ENCODE results near the gene KIF21B.

Gene KIF21B

GRCh38 chr1:201020721-201021629 is 2.5 kb downstream of the KIF21B start:
- Mint-ChIP-seq H3K4me1 (ENCODE audit: low read depth in 2 of 2) (peaks cover 58 to 75% of the 10 kb centered on the region in 2 donors), H3K9me3 (no peaks in the 10 kb centered on the region), H3K27ac (peak overlapping the region; percentile 97 to 98), H3K27me3 (no peaks in the 10 kb centered on the region), H3K4me3 (peak overlapping the region; percentile 97 to 99), H3K36me3 (ENCODE audit: insufficient read depth) (peaks cover 20% of the 10 kb centered on the region)
- DNase-seq (no peak), ATAC-seq (replicated peaks) (no peak)

GRCh38 chr1:201020040-201020591 is 3.4 kb downstream of the KIF21B start:
- Mint-ChIP-seq H3K4me1 (ENCODE audit: low read depth in 2 of 2) (peaks cover 65 to 75% of the 10 kb centered on the region in 2 donors), H3K27me3 (no peaks in the 10 kb centered on the region), H3K9me3 (no peaks in the 10 kb centered on the region), H3K27ac (peak overlapping the region; percentile 97 to 98), H3K4me3 (peak overlapping the region; percentile 97 to 99), H3K36me3 (ENCODE audit: insufficient read depth) (peaks cover 20% of the 10 kb centered on the region)
- ATAC-seq (replicated peaks) (peak; percentile 30), DNase-seq (peak; percentile 28 to 31 (median 29))

GRCh38 chr1:201019321-201019977 is 4.1 kb downstream of the KIF21B start:
- Mint-ChIP-seq H3K36me3 (ENCODE audit: insufficient read depth) (peaks cover 20% of the 10 kb centered on the region), H3K9me3 (no peaks in the 10 kb centered on the region), H3K27ac (peak overlapping the region; percentile 97 to 98), H3K27me3 (no peaks in the 10 kb centered on the region), H3K4me1 (ENCODE audit: low read depth in 2 of 2) (peaks cover 69 to 81% of the 10 kb centered on the region in 2 donors), H3K4me3 (peak overlapping the region; percentile 97 to 99)
- ATAC-seq (replicated peaks) (peak; percentile 77), DNase-seq (peak; percentile 83 to 84 (median 83))

- Mint-ChIP-seq H3K9me3 (no peaks in the 10 kb centered on the region), H3K27me3 (no peaks in the 10 kb centered on the region), H3K4me1 (ENCODE audit: low read depth in 2 of 2) (peaks cover 80 to 90% of the 10 kb centered on the region in 2 donors), H3K4me3 (peak overlapping the region; percentile 37 to 99), H3K27ac (peak overlapping the region; percentile 97 to 98), H3K36me3 (ENCODE audit: insufficient read depth) (peaks cover 20% of the 10 kb centered on the region)
- ATAC-seq (replicated peaks) (no peak), DNase-seq (no peak)
Observed at GRCh38 chr1:201017828-201018163, 5.7 kb downstream of the KIF21B start.

GRCh38 chr1:201016943-201017827 is 6.3 kb downstream of the KIF21B start:
- peak overlapping the region; percentile 37 to 99 for H3K4me3 Mint-ChIP-seq
- H3K27me3 Mint-ChIP-seq = no peaks in the 10 kb centered on the region
- ATAC-seq (replicated peaks) (no peak), DNase-seq (no peak)
- H3K9me3 Mint-ChIP-seq = no peaks in the 10 kb centered on the region
- peaks cover 20% of the 10 kb centered on the region for H3K36me3 Mint-ChIP-seq (ENCODE audit: insufficient read depth)
- H3K27ac Mint-ChIP-seq = peak overlapping the region; percentile 97 to 98
- H3K4me1 Mint-ChIP-seq (ENCODE audit: low read depth in 2 of 2) = peaks cover 78 to 90% of the 10 kb centered on the region in 2 donors

GRCh38 chr1:201016211-201016651 is 7.3 kb downstream of the KIF21B start:
- Mint-ChIP-seq H3K9me3 (no peaks in the 10 kb centered on the region), H3K4me3 (peak overlapping the region; percentile 34 to 52), H3K27me3 (no peaks in the 10 kb centered on the region), H3K27ac (peak overlapping the region; percentile 97 to 98), H3K36me3 (ENCODE audit: insufficient read depth) (peaks cover 20% of the 10 kb centered on the region), H3K4me1 (ENCODE audit: low read depth in 2 of 2) (peaks cover 78 to 91% of the 10 kb centered on the region in 2 donors)
- ATAC-seq (replicated peaks) = no peak
- DNase-seq = no peak

- DNase-seq (no peak), ATAC-seq (replicated peaks) (no peak)
- peak overlapping the region; percentile 97 to 98 for H3K27ac Mint-ChIP-seq
- H3K36me3 Mint-ChIP-seq (ENCODE audit: insufficient read depth) = peaks cover 16% of the 10 kb centered on the region
- peak overlapping the region; percentile 34 to 52 for H3K4me3 Mint-ChIP-seq
- no peaks in the 10 kb centered on the region for H3K9me3 Mint-ChIP-seq
- H3K4me1 Mint-ChIP-seq (ENCODE audit: low read depth in 2 of 2) = peaks cover 75 to 88% of the 10 kb centered on the region in 2 donors
- no peaks in the 10 kb centered on the region for H3K27me3 Mint-ChIP-seq
Observed at GRCh38 chr1:201015551-201016091, 7.9 kb downstream of the KIF21B start.

GRCh38 chr1:201014816-201015200 is 8.7 kb downstream of the KIF21B start:
- no peaks in the 10 kb centered on the region for H3K9me3 Mint-ChIP-seq

GRCh38 chr1:201013991-201014815 is 9.3 kb downstream of the KIF21B start:
- no peaks in the 10 kb centered on the region for H3K27me3 Mint-ChIP-seq
- no peaks in the 10 kb centered on the region for H3K9me3 Mint-ChIP-seq
- ATAC-seq (replicated peaks) (no peak), DNase-seq (no peak)
- H3K4me1 Mint-ChIP-seq (ENCODE audit: low read depth in 2 of 2) = peaks cover 69 to 81% of the 10 kb centered on the region in 2 donors
- H3K27ac Mint-ChIP-seq = peak overlapping the region; percentile 84 to 92
- H3K4me3 Mint-ChIP-seq = peak overlapping the region; percentile 63 to 66
- peaks cover 10% of the 10 kb centered on the region for H3K36me3 Mint-ChIP-seq (ENCODE audit: insufficient read depth)

More at GRCh38 chr1:201014816-201015200, 8.7 kb downstream of the KIF21B start:
- no peak for DNase-seq
- ATAC-seq (replicated peaks) = no peak
- Mint-ChIP-seq H3K27me3 (no peaks in the 10 kb centered on the region), H3K36me3 (ENCODE audit: insufficient read depth) (peaks cover 11% of the 10 kb centered on the region), H3K4me3 (peak overlapping the region; percentile 3 to 45), H3K4me1 (ENCODE audit: low read depth in 2 of 2) (peaks cover 70 to 81% of the 10 kb centered on the region in 2 donors), H3K27ac (peak overlapping the region; percentile 23 to 84)

- Mint-ChIP-seq H3K27ac (peak overlapping the region; percentile 69 to 92), H3K9me3 (no peaks in the 10 kb centered on the region), H3K4me3 (peak overlapping the region; percentile 63 to 66), H3K36me3 (ENCODE audit: insufficient read depth) (peaks cover 10% of the 10 kb centered on the region), H3K4me1 (ENCODE audit: low read depth in 2 of 2) (peaks cover 70 to 79% of the 10 kb centered on the region in 2 donors), H3K27me3 (no peaks in the 10 kb centered on the region)
- DNase-seq (no peak), ATAC-seq (replicated peaks) (peak; percentile 75)
Observed at GRCh38 chr1:201013031-201013485, 10.5 kb downstream of the KIF21B start.

- DNase-seq (no peak), ATAC-seq (replicated peaks) (no peak)
- Mint-ChIP-seq H3K27ac (peak overlapping the region; percentile 69 to 92), H3K27me3 (no peaks in the 10 kb centered on the region), H3K4me1 (ENCODE audit: low read depth in 2 of 2) (peaks cover 58 to 66% of the 10 kb centered on the region in 2 donors), H3K9me3 (no peaks in the 10 kb centered on the region), H3K36me3 (ENCODE audit: insufficient read depth) (peaks cover 8% of the 10 kb centered on the region), H3K4me3 (peak overlapping the region; percentile 16 to 33)
Observed at GRCh38 chr1:201011616-201012015, 11.9 kb downstream of the KIF21B start.
